Measurements from ENCODE around the gene MIDN. TPM values are rescaled to one million over a fixed set of nuclear protein-coding genes. Genes with fewer than 3 reads are reported as not detected.
A peak's percentile ranks its signal among the peaks of the same experiment; 100 is the strongest.

MIDN gene
- total RNA-seq, 2 donors from 2014 or later, result 87.1 to 113 TPM

DNA sequence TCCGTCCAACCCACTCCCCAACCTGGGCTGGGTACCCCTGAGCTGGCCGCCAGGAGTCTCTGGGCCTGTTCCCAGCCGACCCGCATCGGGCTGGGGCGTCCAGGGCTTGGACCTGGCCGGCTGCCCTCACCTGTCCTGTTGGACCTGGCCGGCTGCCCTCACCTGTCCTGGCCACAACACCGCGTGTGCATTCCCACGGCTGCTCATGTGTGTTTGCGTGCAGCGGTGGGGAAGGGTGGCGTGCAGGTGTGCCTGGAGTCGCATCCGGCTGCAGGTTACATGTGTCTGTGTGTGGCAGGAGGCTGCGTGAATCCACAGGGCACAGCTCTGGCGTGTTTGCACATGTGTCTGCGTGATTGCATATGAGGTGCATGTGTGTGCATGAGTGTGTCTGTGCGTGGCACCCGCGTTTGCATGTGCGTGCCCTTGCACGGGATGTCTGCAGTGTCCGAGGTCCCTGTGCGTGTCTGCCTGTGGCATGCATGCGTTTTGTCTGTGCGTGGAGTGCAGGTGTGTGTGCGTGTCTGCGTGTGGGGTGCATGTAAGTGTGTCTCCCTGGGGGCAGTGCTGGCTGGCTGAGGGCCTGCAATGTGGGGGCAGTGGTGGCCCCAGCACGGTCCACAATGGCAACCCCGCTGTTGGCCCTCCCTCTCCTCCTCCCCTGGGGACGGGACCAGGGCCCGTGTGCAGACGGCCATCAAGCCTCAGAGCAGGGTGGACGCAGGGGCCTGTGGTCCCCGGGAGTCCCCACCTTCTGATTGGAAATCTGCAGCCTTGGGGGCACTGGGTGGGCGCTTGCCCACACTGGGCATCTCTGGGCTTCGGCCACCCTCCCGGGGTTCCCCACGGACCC is 40.7 kb downstream of the MIDN start:
- H3K27me3 Mint-ChIP-seq, result peaks cover 25% of the 10 kb centered on the region

DNA sequence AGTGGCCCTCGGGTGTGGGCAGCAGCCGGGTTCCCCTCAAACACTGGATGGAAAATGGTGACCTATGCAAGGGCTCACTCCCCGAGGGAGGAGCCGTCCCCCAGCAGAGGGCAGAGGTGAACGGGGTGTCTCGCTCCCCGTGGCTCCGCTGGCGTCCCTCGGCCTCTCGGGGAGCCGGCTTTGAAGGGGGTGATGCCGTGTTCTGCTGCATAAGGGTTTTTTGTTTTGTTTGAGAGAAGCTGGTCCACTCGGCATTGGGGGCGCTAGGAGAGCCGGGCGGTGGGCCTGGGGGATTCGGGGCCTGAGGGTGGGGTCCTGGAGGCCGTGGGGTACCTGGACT is 41.3 kb downstream of the MIDN start:
- H3K27me3 Mint-ChIP-seq, result peaks cover 19% of the 10 kb centered on the region
- H3K9me3 ChIP-seq (ENCODE audit: control insufficient read depth, low read length, poor library complexity, severe bottlenecking), result no peaks in the 10 kb centered on the region
- H3K4me1 Mint-ChIP-seq, result peaks cover 12% of the 10 kb centered on the region
- DNase-seq (no peak), ATAC-seq (no peak)
- H3K4me3 Mint-ChIP-seq, result no peak overlapping the region
- peaks cover 5% of the 10 kb centered on the region for H3K36me3 Mint-ChIP-seq (ENCODE audit: low read depth)
- H3K27ac Mint-ChIP-seq, result no peak overlapping the region

More for the DNA sequence above, 40.7 kb downstream of the MIDN start:
- no peak overlapping the region for H3K4me3 Mint-ChIP-seq
- ATAC-seq (no peak), DNase-seq (no peak)
- peaks cover 10% of the 10 kb centered on the region for H3K4me1 Mint-ChIP-seq
- no peak overlapping the region for H3K27ac Mint-ChIP-seq
- H3K9me3 ChIP-seq (ENCODE audit: control insufficient read depth, low read length, poor library complexity, severe bottlenecking), result no peaks in the 10 kb centered on the region
- H3K36me3 Mint-ChIP-seq (ENCODE audit: low read depth), result peaks cover 5% of the 10 kb centered on the region

DNA sequence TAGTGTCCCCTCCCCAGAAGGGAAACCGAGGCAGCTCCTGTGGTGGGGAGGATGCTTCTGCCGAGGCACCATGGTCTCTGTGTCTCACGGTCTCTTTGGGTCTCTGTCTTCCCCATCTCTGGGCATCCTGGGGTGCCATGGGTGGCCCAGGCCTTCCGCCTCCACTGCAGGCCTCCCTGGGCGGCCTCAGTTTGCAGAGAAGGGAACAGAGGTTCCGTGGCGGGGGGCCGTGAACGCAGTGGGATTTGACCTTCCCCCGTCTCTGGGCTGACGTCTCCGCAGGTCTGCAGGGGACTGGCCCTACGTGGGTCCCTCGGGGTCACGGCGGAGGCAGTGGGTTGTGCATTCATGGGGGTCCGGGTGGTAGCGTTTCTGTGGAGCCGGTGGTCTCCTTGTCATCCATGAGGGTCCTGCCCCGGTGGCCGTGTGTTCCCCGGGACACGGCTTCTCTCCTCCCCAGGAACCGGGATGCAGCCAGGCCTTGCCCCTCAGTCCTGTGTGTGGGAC is 41.9 kb downstream of the MIDN start:
- no peaks in the 10 kb centered on the region for H3K9me3 ChIP-seq (ENCODE audit: control insufficient read depth, low read length, poor library complexity, severe bottlenecking)
- no peak overlapping the region for H3K27ac Mint-ChIP-seq
- no peak overlapping the region for H3K4me3 Mint-ChIP-seq
- peaks cover 14% of the 10 kb centered on the region for H3K27me3 Mint-ChIP-seq
- peaks cover 3% of the 10 kb centered on the region for H3K36me3 Mint-ChIP-seq (ENCODE audit: low read depth)
- ATAC-seq, result no peak
- H3K4me1 Mint-ChIP-seq, result peaks cover 10% of the 10 kb centered on the region
- no peak for DNase-seq

DNA sequence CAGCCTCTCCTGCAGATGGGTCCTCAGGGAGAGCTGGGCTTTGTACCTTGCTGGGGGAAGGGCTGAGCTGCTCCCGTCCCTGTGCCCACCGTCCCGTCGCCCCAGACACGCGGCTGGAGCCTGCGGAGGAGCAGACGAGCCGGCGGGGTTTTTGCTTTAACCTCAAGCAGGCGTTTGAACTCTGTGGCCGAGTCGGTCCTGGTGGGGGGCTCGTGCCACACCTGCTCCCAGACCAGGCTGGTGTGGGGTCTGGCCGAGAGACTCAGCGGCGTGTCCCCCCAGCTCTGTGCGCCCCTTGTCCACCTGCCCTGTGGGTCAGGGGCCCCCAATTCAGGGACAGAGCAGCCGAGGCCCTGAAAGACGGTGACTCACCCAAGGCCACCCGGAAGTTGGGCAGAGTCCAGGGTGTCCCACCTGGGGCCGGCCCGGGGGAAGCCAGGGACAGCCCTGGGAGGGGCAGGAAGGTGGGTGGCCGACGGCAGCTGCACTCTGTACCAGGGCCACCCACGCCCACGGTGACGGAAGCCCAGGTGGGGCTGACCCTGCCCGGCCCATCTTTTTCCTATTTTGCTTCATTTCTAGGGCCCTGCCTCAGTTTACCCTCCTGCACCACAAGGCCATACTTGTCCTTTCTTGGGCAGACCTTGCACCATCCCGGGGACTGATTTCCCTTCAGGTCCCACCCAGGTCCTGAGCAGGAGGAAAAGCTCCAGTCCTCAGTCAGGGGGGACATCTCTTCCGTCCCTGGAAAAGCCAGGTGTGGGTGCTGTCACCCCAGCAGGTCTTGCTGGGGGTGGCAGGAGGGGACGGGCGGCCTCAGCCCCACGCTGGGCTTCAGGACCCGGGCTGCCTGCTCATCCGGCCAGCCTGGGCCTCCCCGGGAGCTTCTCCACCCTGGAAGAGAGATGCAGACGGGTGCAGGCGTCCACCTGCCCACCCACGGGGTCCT is 42.6 kb downstream of the MIDN start:
- H3K9me3 ChIP-seq (ENCODE audit: control insufficient read depth, low read length, poor library complexity, severe bottlenecking), result no peaks in the 10 kb centered on the region
- ATAC-seq, result no peak
- Mint-ChIP-seq H3K27ac (no peak overlapping the region), H3K36me3 (ENCODE audit: low read depth) (peaks cover 3% of the 10 kb centered on the region), H3K4me3 (no peak overlapping the region), H3K4me1 (peaks cover 10% of the 10 kb centered on the region), H3K27me3 (peaks cover 14% of the 10 kb centered on the region)
- no peak for DNase-seq

DNA sequence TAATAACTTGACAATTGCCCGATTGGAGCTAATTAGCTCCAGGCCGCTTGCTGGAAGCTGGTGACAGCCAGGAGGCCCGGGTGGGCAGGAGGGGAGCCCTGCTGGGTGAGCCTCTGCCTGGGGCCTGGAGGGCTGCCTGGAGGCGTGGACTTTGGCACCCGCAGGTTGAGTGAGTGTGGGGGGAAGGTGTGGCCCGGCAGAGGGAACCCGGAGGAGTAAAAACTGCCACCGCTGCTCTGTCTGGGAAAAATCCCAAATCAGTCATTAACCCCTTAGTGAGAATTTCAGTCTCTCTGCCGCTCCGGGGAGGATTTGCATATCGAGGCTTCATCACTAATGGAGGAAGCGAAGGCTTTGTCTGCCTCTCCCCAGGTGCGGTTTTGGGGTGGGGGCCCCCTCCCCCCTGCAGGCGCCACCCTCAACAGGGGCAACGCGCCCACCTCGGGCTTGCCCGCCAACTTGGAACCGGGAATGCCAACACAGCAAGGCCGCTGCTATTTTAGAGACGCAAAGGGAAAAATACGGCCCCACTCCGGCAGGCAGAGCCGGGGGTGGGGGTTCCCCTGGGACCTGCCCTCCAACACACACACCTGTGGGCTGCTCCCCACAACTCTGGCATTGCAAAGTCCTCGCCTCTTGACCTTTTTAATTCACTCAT is 43.5 kb downstream of the MIDN start:
- no peak for DNase-seq
- peaks cover 9% of the 10 kb centered on the region for H3K27me3 Mint-ChIP-seq
- peaks cover 3% of the 10 kb centered on the region for H3K36me3 Mint-ChIP-seq (ENCODE audit: low read depth)
- no peaks in the 10 kb centered on the region for H3K9me3 ChIP-seq (ENCODE audit: control insufficient read depth, low read length, poor library complexity, severe bottlenecking)
- no peak overlapping the region for H3K27ac Mint-ChIP-seq
- ATAC-seq, result no peak
- peaks cover 6% of the 10 kb centered on the region for H3K4me1 Mint-ChIP-seq
- H3K4me3 Mint-ChIP-seq, result no peak overlapping the region

DNA sequence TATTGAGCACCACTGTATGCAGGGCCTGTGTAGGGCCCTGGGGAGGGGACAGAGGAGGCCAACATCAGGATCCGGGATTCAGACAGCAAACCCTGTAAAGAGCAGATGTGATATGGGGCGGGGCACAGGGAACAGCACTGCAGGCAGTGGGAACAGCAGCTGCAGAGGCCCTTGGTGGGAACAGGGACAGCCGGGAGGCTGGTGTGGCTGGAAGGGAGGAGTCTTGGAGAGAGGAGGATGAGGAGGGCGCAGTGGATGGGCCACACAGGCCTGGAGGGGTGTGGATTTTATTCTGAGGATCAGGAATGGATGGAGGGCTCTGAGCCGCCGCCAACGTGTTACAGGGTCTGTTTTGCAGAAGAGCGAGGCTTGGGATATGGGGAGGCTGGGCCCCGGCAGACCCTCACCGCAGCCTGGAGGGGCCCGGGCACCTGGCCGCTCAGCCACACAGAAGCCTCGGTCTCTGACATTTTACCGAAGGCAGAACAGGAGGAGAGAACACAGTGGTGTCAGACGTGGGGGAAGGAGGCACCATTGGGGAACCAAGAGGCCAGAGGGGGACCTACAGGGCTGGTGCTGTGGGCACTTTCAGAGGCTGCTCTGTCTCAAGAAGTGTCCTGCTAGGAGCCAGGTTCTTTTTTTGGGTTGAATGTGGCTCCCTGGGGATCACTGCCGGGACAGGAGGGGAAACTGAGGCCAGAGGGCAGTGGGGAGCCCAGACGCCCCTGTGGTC is 44.2 kb downstream of the MIDN start:
- Mint-ChIP-seq H3K36me3 (ENCODE audit: low read depth) (peaks cover 3% of the 10 kb centered on the region), H3K4me1 (peaks cover 6% of the 10 kb centered on the region), H3K4me3 (no peak overlapping the region), H3K27ac (no peak overlapping the region), H3K27me3 (peaks cover 9% of the 10 kb centered on the region)
- DNase-seq, result no peak
- no peaks in the 10 kb centered on the region for H3K9me3 ChIP-seq (ENCODE audit: control insufficient read depth, low read length, poor library complexity, severe bottlenecking)
- ATAC-seq, result no peak

DNA sequence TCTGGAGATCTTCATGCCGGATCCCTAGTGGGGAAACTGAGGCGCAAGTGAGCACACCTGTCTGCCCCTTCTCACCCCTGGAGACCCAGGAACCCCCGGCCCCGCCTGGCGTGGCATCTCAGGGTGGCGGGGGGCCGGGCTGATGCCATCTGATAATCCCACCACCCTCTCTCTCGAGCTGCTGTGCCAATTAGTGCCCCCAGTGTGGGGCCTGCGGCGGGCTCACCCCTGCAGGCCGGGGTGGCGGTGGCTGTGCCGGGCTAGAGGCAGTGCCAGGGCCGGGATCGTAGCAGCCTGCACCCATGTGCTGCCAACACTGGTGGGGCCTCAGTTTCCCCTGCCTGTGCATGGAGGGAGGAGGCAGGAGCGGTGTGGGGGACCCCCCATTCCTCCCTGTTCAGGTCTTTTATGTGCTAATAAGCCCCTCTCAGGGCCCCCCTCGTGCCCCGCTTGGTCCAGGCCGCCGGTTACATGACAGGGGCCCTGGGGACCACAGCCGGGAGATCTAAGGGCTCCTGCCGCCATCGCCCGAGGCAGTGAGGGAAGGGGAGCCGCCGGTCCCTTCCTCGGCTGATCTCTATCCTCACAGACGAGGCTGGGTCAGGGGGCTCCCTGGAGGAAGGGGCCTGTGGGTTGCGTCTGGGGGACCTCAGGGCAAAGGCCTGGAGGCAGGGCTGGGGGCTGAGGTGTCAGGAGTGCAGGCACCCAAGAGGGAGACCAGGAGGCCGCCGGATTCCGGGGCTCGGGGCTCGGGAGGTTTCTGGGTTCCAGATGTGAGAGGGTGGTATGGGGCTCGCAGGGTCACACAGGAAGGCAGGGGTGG is 45.6 kb downstream of the MIDN start:
- DNase-seq (no peak), ATAC-seq (no peak)
- peaks cover 3% of the 10 kb centered on the region for H3K36me3 Mint-ChIP-seq (ENCODE audit: low read depth)
- H3K27me3 Mint-ChIP-seq, result peaks cover 9% of the 10 kb centered on the region
- H3K27ac Mint-ChIP-seq, result no peak overlapping the region
- H3K9me3 ChIP-seq (ENCODE audit: control insufficient read depth, low read length, poor library complexity, severe bottlenecking), result no peaks in the 10 kb centered on the region
- H3K4me1 Mint-ChIP-seq, result peaks cover 6% of the 10 kb centered on the region
- no peak overlapping the region for H3K4me3 Mint-ChIP-seq

DNA sequence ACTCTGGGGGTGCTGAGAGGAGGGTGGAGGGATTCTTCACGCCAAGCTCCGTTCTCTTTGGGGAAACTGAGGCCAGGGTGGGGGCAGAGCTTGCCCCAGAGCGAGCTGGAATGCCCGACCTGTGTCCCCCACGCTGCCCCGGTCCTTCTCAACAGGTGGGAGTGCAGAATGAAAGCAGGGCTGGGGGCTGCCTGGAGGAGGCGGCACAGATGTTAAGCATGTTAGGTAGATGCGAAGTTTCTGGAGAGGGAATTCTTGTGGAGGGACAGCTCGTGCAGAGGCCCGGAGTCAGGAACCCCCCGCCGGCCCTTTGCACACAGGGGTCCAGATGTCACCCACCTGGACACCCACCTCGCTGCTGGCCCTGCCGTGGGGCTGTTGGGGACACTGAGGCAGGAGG is 46.3 kb downstream of the MIDN start:
- DNase-seq (no peak), ATAC-seq (no peak)
- Mint-ChIP-seq H3K4me3 (peak overlapping the region; percentile 36), H3K36me3 (ENCODE audit: low read depth) (peaks cover 3% of the 10 kb centered on the region), H3K27me3 (peaks cover 9% of the 10 kb centered on the region), H3K27ac (no peak overlapping the region), H3K4me1 (peaks cover 6% of the 10 kb centered on the region)
- no peaks in the 10 kb centered on the region for H3K9me3 ChIP-seq (ENCODE audit: control insufficient read depth, low read length, poor library complexity, severe bottlenecking)

DNA sequence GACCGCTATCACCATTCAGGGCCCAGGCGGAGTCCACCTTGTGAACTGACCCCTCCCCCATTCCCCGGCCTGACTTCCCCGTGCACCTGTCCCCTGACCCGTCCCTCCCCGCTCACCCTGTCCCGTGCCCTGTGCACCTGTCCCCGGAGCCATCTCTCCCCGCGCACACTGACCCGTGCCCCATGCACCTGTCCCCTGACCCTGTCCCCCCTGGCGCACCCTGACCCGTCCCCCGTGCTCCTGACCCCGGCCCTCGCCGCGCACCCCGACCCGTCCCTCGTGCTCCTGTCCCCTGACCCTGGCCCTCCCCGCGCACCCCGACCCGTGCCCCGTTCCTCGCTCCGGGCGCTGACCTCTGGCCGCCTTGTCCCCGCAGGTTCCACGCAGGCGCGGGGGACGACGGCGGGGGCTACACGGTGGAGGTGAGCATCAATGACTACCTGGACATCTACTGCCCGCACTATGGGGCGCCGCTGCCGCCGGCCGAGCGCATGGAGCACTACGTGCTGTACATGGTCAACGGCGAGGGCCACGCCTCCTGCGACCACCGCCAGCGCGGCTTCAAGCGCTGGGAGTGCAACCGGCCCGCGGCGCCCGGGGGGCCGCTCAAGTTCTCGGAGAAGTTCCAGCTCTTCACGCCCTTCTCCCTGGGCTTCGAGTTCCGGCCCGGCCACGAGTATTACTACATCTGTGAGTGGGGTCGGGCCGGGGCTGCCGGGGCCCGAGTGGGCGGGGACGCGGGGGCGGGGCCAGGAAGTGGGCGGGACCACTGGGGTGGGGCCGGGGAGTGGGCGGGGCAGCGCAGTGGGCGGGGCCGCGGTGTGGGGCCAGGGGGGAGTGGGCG is 47.0 kb downstream of the MIDN start:
- Mint-ChIP-seq H3K36me3 (ENCODE audit: low read depth) (peaks cover 3% of the 10 kb centered on the region), H3K4me3 (peak overlapping the region; percentile 36), H3K4me1 (peaks cover 6% of the 10 kb centered on the region), H3K27ac (no peak overlapping the region), H3K27me3 (peaks cover 9% of the 10 kb centered on the region)
- ATAC-seq (peak; percentile 64), DNase-seq (peak in 2 of 3 donors; percentile 40 to 52)
- no peaks in the 10 kb centered on the region for H3K9me3 ChIP-seq (ENCODE audit: control insufficient read depth, low read length, poor library complexity, severe bottlenecking)

DNA sequence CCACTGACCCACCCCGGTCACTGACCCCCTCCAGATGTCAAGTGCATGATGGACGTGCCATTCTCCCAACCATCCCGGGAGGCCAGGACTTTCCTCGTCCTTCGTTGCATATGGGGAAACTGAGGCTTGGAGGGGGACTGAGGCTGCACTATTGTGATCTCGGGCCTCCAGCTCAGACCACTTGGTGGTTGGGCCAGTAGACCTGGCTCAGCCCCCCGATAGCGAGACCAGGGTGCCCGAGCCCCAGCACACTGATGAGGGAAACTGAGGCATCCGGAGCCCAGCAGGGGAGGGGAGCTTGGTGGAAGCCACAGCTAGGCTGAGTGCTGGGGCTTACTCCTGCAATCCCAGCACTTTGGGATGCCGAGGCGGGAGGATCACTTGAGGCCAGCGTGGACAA is 47.7 kb downstream of the MIDN start:
- H3K36me3 Mint-ChIP-seq (ENCODE audit: low read depth), result peaks cover 3% of the 10 kb centered on the region
- no peak overlapping the region for H3K4me3 Mint-ChIP-seq
- no peak for DNase-seq
- no peak for ATAC-seq
- H3K4me1 Mint-ChIP-seq, result peaks cover 6% of the 10 kb centered on the region
- no peak overlapping the region for H3K27ac Mint-ChIP-seq
- H3K27me3 Mint-ChIP-seq, result peaks cover 9% of the 10 kb centered on the region
- H3K9me3 ChIP-seq (ENCODE audit: control insufficient read depth, low read length, poor library complexity, severe bottlenecking), result no peaks in the 10 kb centered on the region

DNA sequence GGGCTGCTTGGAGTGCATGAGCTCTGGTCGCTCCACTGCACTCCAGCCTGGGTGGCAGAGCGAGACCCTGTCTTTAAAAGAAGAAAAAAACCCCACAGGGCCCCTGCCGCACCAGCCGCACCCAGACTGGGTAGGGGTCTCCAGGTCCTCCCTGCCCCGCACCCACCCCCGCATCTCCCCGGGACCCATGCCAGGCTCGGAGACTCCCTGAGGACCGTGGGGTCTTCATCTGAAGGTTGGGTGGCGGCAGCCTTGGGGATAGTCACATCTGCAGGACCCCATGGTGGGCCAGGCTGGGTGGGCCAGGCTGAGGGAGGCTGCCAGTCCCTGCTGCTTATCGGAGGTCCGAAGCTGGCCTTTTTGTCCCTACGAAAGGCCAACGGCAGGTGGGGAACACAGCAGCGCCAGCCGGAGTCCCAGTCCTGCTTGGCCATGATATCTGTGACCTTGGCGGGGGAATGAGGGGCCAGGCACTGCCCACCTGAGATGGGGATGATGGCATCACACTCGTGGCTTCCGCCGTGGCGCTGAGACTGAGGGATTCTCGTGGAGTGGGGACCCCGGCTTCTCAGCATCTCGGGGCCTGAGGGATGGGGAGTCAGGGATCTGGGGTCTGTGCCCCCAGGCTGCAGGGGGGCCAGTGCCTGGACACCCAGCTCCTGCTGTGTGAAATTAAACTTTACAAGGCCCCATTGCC is 48.3 kb downstream of the MIDN start:
- ATAC-seq, result no peak
- H3K4me1 Mint-ChIP-seq, result peaks cover 6% of the 10 kb centered on the region

More for the DNA sequence above, 48.3 kb downstream of the MIDN start:
- DNase-seq, result no peak
- Mint-ChIP-seq H3K27ac (no peak overlapping the region), H3K4me3 (no peak overlapping the region), H3K27me3 (peaks cover 9% of the 10 kb centered on the region), H3K36me3 (ENCODE audit: low read depth) (peaks cover 3% of the 10 kb centered on the region)
- H3K9me3 ChIP-seq (ENCODE audit: control insufficient read depth, low read length, poor library complexity, severe bottlenecking), result no peaks in the 10 kb centered on the region
